ENCODE measurements around the gene MYO3B.

The MYO3B gene

DNA sequence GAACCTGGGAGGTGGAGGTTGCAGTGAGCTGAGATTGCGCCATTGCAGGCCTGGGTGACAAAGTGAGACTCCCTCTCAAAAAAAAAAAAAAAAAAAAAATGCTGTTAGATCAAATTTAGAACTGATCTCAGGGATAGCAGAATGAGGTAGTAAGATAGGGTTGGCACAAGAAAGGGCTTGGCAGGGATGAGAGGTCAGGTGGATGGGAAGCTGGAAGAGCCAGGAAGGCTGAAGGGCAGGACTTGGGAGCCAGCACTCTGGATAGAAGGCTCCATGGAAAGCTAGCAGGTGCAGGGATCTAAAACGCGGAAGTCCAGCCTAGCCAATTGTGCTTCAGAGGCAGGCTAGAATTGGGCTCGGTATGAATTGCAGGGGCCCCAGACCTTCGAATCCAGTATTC is 286.3 kb downstream of the MYO3B start:
- no peak for TF ChIP-seq CTCF (IDR thresholded peaks at IDR 0.05)

GRCh38 chr2:170465241-170465640 is 287.3 kb downstream of the MYO3B start:
- no peak for TF ChIP-seq CTCF (IDR thresholded peaks at IDR 0.05)

DNA sequence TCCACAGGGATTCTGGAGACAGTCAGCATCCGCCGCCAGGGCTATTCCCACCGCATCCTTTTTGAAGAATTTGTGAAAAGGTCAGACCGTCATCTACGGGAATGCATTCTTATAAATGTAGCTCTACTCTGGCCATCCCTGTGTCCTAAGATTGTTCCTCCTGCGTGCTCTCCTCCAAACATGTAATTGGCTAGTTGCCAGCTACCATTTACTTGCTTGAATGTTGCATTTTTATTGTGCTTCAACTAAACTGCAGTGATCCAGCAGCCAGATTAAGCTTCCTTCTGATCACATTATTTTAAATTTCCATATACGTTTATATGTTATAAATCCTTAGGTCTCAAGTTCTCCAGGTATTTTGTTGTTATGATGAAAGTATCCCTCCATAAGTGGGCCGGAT is 288.7 kb downstream of the MYO3B start:
- TF ChIP-seq CTCF (IDR thresholded peaks at IDR 0.05): no peak

DNA sequence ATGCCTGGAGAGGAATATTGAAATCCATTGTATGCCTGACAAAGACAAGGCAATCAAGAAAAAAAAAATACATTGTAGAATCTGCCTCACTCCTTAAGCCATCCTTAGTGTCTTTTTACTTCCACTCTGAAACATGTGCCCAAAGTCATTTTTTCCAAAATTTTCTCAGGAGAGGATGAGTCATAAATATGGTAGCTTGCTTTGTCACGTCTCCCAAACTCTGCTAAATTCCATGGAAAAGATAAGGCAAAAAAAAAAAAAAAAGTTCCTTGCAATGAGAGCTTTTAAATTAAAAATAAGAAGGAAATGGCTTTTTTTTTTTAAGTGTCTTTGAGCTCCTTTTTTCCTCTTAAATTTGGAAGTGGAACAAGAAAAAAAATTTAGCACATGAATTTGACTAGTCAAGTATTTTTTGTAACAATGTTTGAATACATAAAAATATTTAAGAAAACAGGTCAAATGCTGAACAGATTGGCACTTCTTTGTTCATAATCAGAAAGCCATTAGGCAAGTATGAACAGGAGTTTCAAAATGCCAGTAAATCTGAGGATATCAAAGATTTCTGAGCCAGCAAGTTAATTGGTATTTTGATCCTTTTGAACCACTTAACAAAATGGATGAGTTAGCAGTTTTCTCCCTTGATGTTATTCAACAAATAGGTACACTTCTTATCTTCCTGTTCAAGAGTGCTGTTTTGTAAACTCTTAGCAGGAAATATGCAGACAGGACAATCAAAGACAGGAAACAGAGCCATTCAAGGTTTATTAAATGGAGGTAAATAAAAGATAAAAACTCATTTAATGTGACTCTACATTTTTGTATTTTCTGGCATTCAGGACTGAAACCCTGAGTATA is 289.8 kb downstream of the MYO3B start:
- TF ChIP-seq CTCF (IDR thresholded peaks at IDR 0.05): no peak

DNA sequence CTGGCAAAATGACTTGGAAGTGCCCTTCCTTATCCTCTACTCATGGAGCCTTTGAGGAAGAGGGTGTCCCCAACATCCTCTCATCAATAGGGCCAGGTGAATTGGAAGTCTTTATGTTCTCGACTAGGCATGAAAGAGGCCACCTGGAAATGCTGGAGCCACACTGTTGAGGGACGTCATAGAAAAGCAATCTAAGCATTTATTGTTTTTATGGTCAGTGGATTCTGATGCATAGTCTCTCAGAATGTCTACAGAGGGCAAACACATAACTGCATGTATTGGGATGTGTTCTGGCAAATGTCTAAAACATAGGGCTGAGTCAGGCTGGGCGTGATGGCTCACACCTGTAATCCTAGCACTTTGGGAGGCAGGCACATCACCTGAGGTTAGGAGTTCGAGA is 290.6 kb downstream of the MYO3B start:
- TF ChIP-seq CTCF (IDR thresholded peaks at IDR 0.05): no peak

DNA sequence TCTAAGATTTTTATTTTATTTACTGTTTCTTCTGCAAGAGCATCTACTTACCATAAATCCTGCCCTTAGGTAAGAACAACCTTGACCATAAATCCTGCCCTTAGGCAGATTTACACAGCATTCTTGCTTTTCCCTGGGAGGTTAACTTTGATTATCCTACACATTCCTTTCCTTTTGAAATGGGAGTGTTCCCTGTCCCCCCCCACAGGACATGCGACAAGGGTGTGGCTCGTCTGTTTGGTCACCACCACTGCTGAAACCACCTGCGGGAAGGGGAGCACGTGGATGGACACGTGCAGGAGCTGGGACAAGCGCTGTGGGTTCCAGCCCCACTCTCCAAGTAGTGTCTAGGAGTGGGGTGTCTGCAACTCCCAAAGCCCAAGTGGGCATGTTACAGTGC is 297.9 kb downstream of the MYO3B start:
- no peak for TF ChIP-seq CTCF (IDR thresholded peaks at IDR 0.05)

GRCh38 chr2:170477630-170478029 is 299.7 kb downstream of the MYO3B start:
- no peak for TF ChIP-seq CTCF (IDR thresholded peaks at IDR 0.05)

DNA sequence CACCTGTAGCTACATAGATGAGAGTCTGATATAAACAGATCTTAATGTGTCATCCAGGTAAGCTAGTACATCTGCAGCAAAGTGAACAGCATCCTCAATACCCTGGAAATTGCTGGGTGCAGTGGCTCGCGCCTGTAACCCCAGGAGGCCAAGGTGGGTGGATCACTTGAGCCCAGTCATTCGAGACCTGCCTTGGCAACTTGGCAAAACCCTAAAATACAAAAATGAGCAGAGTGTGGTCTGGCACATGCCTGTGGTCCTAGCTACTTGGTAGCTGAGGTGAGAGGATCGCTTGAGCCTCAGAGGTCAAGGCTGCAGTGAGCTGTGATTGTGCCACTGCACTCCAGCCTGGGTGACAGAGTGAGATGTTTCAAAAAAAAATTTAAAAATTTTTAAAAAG is 303.3 kb downstream of the MYO3B start:
- no peak for TF ChIP-seq CTCF (IDR thresholded peaks at IDR 0.05)
